Osteocyte (in vitro differentiated cells): ENCODE measurements around the gene CLDN14. TPM values are rescaled to one million over a fixed set of nuclear protein-coding genes. Genes with fewer than 3 reads are reported as not detected.

Experiments
- DNase-seq: peaks from one replicate; pipeline ENCODE4 v3.0.0; 2021; ENCODE audit warnings: mixed read lengths; ENCODE audit not compliant: unreplicated experiment; ENCODE audit errors: extremely low spot score
- H3K27ac Mint-ChIP-seq: one replicate; pipeline ENCODE4 v1.8.0; 2021; ENCODE audit warnings: mild to moderate bottlenecking, mixed read lengths; ENCODE audit not compliant: unreplicated experiment
- H3K27me3 Mint-ChIP-seq: one replicate; pipeline ENCODE4 v1.8.0; 2021; ENCODE audit warnings: mixed read lengths; ENCODE audit not compliant: unreplicated experiment
- H3K36me3 Mint-ChIP-seq: one replicate; pipeline ENCODE4 v1.8.0; 2021; ENCODE audit warnings: mixed read lengths; ENCODE audit not compliant: unreplicated experiment
- H3K4me1 Mint-ChIP-seq: one replicate; pipeline ENCODE4 v1.8.0; 2021; ENCODE audit warnings: mixed read lengths; ENCODE audit not compliant: unreplicated experiment
- H3K4me3 Mint-ChIP-seq: one replicate; pipeline ENCODE4 v1.8.0; 2021; ENCODE audit warnings: mild to moderate bottlenecking, moderate library complexity, mixed read lengths; ENCODE audit not compliant: unreplicated experiment
- H3K9me3 Mint-ChIP-seq: one replicate; pipeline ENCODE4 v1.8.0; 2021; ENCODE audit warnings: mixed read lengths; ENCODE audit not compliant: unreplicated experiment
- total RNA-seq: library from RNA; stranded (reverse); gene quantifications from 2 replicates; pipeline ENCODE4 v1.2.1, GENCODE V29; 2021
- TF ChIP-seq, protein P1 (sequence below): fragments of 200-600 bp; sonication (generic); IDR thresholded peaks from 2 replicates; pipeline ENCODE4 v1.5.0; 2021; ENCODE audit warnings: antibody characterized with exemption, mild to moderate bottlenecking, moderate library complexity

CLDN14 gene
- total RNA-seq, 1 donor from 2014 or later, result not detected

GRCh38 chr21:36522219-36522808 lies 42.4 kb upstream of the CLDN14 start:
- TF ChIP-seq, protein P1, sequence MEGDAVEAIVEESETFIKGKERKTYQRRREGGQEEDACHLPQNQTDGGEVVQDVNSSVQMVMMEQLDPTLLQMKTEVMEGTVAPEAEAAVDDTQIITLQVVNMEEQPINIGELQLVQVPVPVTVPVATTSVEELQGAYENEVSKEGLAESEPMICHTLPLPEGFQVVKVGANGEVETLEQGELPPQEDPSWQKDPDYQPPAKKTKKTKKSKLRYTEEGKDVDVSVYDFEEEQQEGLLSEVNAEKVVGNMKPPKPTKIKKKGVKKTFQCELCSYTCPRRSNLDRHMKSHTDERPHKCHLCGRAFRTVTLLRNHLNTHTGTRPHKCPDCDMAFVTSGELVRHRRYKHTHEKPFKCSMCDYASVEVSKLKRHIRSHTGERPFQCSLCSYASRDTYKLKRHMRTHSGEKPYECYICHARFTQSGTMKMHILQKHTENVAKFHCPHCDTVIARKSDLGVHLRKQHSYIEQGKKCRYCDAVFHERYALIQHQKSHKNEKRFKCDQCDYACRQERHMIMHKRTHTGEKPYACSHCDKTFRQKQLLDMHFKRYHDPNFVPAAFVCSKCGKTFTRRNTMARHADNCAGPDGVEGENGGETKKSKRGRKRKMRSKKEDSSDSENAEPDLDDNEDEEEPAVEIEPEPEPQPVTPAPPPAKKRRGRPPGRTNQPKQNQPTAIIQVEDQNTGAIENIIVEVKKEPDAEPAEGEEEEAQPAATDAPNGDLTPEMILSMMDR, result no peak
- Mint-ChIP-seq H3K27me3 (peaks cover 36% of the 10 kb centered on the region), H3K27ac (no peak overlapping the region), H3K4me1 (no peaks in the 10 kb centered on the region), H3K4me3 (no peak overlapping the region), H3K9me3 (no peaks in the 10 kb centered on the region), H3K36me3 (no peaks in the 10 kb centered on the region)
- no peak for DNase-seq

DNA sequence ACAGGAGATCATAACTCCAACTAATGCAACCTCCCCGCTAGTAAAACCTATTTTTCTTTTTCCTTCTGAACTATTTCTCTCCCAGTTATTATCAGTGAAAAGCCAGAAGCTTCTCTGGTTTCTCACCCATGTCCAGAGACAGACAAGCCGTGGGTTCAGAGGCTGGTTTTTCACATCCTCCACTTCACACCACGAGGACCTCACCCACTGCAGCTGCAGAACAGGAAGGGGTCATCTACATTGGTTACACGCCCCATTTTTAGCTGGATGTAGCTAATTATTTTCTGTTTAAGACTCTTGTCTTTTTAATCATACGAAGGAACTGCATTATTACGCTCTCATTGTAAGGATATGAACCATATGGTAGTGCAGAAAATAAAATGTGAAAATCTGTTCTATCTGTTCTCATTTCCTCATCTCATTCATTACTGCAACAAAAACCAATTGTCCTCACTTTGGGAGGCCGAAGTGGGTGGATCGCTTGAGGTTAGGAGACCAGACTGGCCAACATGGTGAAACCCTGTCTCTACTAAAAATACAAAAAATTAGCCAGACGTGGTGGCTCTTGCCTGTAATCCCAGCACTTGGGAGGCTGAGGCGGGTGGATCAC lies 39.1 kb upstream of the CLDN14 start:
- Mint-ChIP-seq H3K36me3 (no peaks in the 10 kb centered on the region), H3K4me1 (no peaks in the 10 kb centered on the region), H3K27ac (no peak overlapping the region), H3K9me3 (no peaks in the 10 kb centered on the region), H3K27me3 (peaks cover 26% of the 10 kb centered on the region), H3K4me3 (no peak overlapping the region)
- TF ChIP-seq, protein P1, result no peak
- DNase-seq, result no peak

- no peaks in the 10 kb centered on the region for H3K4me1 Mint-ChIP-seq
- H3K36me3 Mint-ChIP-seq, result no peaks in the 10 kb centered on the region
- no peaks in the 10 kb centered on the region for H3K9me3 Mint-ChIP-seq
- no peak for DNase-seq
- H3K4me3 Mint-ChIP-seq, result no peak overlapping the region
- H3K27ac Mint-ChIP-seq, result no peak overlapping the region
- H3K27me3 Mint-ChIP-seq, result peaks cover 27% of the 10 kb centered on the region
- TF ChIP-seq, protein P1, result no peak
Measured at GRCh38 chr21:36517366-36518075, 37.6 kb upstream of the CLDN14 start.

- DNase-seq, result no peak
- H3K9me3 Mint-ChIP-seq, result no peaks in the 10 kb centered on the region
- H3K36me3 Mint-ChIP-seq, result no peaks in the 10 kb centered on the region
- no peaks in the 10 kb centered on the region for H3K4me1 Mint-ChIP-seq
- TF ChIP-seq, protein P1, result no peak
- peaks cover 36% of the 10 kb centered on the region for H3K27me3 Mint-ChIP-seq
- no peak overlapping the region for H3K27ac Mint-ChIP-seq
- H3K4me3 Mint-ChIP-seq, result no peak overlapping the region
Measured at GRCh38 chr21:36516281-36516680, 36.4 kb upstream of the CLDN14 start.

DNA sequence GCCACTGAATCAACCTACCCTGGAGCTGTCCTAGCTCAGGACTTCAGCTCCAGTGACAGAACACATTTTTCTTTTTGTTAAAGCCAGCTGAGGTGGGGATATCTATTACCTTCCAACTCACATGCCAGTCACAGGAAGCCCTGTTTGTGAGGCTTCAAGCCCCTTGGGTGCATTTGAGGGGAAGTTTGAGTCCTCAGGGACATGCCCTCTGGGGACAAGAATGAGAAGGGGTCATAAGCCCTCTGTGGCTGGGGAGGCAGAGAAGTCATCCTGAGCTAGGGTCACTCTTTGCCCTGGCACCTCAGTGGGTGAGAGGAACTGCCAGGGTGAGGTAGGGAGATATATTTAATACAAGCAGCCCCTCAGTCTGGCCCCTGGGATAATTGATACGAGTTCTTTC lies 33.5 kb upstream of the CLDN14 start:
- Mint-ChIP-seq H3K9me3 (no peaks in the 10 kb centered on the region), H3K4me1 (no peaks in the 10 kb centered on the region), H3K36me3 (no peaks in the 10 kb centered on the region), H3K27ac (no peak overlapping the region), H3K4me3 (no peak overlapping the region), H3K27me3 (peaks cover 37% of the 10 kb centered on the region)
- DNase-seq, result no peak
- TF ChIP-seq, protein P1, result no peak
